B cell (primary cell): ENCODE measurements around the gene SOCS2.

Experiments
- EZH2 ChIP-seq: IDR thresholded peaks from 2 replicates; pipeline ENCODE4 v1.6.1; 2012; ENCODE audit warnings: borderline replicate concordance, low read depth, mild to moderate bottlenecking, moderate library complexity, low read length; ENCODE audit not compliant: insufficient read depth, poor library complexity, severe bottlenecking
- TF ChIP-seq, protein P1 (sequence below): fragments of 200-600 bp; IDR thresholded peaks from one replicate; pipeline ENCODE4 v1.8.0; 2022; ENCODE audit warnings: antibody characterized with exemption, mild to moderate bottlenecking

- TF ChIP-seq, protein P1, sequence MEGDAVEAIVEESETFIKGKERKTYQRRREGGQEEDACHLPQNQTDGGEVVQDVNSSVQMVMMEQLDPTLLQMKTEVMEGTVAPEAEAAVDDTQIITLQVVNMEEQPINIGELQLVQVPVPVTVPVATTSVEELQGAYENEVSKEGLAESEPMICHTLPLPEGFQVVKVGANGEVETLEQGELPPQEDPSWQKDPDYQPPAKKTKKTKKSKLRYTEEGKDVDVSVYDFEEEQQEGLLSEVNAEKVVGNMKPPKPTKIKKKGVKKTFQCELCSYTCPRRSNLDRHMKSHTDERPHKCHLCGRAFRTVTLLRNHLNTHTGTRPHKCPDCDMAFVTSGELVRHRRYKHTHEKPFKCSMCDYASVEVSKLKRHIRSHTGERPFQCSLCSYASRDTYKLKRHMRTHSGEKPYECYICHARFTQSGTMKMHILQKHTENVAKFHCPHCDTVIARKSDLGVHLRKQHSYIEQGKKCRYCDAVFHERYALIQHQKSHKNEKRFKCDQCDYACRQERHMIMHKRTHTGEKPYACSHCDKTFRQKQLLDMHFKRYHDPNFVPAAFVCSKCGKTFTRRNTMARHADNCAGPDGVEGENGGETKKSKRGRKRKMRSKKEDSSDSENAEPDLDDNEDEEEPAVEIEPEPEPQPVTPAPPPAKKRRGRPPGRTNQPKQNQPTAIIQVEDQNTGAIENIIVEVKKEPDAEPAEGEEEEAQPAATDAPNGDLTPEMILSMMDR = no peak
- no peak for TF ChIP-seq EZH2
Measured at GRCh38 chr12:93533310-93533709, 39.2 kb upstream of the SOCS2 start.
